Gastroesophageal sphincter (tissue), 2 donors: ENCODE measurements around the gene PIM1.

Experiments used
- POLR2A ChIP-seq, 2 donors: fragments of 450-650 bp; IDR thresholded peaks; one replicate each; pipeline ENCODE4 v1.6.1; 2017; ENCODE audit warnings: antibody characterized with exemption in 2 of 2, mild to moderate bottlenecking in 2 of 2, moderate library complexity in 1 of 2
- POLR2AphosphoS5 ChIP-seq: sonication (generic); formaldehyde crosslinking; IDR thresholded peaks from one replicate; pipeline ENCODE4 v1.6.1; 2017; ENCODE audit warnings: antibody characterized with exemption

GRCh38 chr6:37173493-37174195, 3.7 kb downstream of the PIM1 start:
- TF ChIP-seq POLR2AphosphoS5: no peak
- TF ChIP-seq POLR2A (IDR thresholded peaks at IDR 0.05): no peak
